Sigmoid colon (tissue), 4 donors: Measurements from ENCODE around the gene NETO2.

Experiments
- CTCF ChIP-seq, 4 experiments: fragments of 450-650 bp in 3 of 4; fragments of 200-600 bp in 1 of 4; IDR thresholded peaks; one replicate each; pipeline ENCODE4 v1.5.1; 2016 to 2019; ENCODE audit warnings: antibody characterized with exemption in 4 of 4, mild to moderate bottlenecking in 3 of 4, moderate library complexity in 2 of 4
- EP300 ChIP-seq, 4 donors: sonication (generic); formaldehyde crosslinking; IDR thresholded peaks; one replicate each; pipeline ENCODE4 v1.6.1; 2017; ENCODE audit warnings: antibody characterized with exemption in 4 of 4

GRCh38 chr16:47150067-47150466 is 6.3 kb upstream of the NETO2 start:
- no peak for TF ChIP-seq CTCF (IDR thresholded peaks at IDR 0.05)
- TF ChIP-seq EP300 (IDR thresholded peaks at IDR 0.05): no peak
